CD4-positive, alpha-beta T cell treated with Interleukin-21 for 1 hour (primary cell): ENCODE data around the gene CD300E.
"Not testable (repeated sequence)": the region's sequence is repeated elsewhere in the genome, so short reads cannot be mapped to it uniquely, and the experiment has no call there.

Experiments
- DNase-seq: peaks from one replicate; pipeline ENCODE4 v3.0.0-alpha.2; 2020

Gene CD300E

DNA sequence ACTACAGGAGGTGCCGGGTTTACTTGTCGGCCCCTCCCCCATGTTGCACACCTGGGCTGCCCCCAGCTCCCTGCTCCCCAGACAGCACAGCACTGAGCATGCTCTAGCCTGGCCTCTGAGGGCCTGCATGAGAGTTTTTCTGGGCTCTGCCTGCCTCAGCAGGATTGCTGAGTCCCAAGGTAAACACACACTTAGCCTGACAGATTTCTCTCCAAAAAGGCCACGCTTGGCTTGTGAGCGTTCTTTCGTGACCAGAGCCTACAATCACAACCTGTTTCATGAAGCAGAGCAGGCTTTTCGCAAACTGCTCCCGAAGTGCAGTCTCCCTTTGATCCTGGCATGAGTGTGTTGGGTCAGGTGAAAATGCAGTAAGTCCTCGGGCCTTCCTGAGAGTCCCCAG, 9.8 kb upstream of the CD300E start:
- no peak for DNase-seq

DNA sequence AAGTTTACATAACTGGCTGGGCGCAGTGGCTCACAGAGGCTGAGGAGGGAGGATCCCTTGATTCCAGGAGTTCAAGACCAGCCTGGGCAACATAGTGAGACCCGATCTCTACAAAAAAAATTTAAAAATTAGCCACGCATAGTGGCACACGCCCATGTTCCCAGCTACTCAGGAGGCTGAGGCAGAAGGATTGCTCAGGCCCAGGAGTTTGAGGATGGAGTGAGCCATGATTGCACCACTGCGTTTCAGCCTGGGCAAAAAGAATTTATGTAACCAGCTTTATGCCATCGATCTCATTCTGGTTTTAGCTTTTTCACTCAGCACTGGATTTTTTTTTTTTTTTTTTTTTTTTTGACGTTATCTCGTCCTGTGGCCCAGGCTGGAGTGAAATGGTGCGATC, 9.1 kb upstream of the CD300E start:
- no peak for DNase-seq

- DNase-seq = peak; percentile 15
Measured at GRCh38 chr17:74631468-74632450, 8.2 kb upstream of the CD300E start.

GRCh38 chr17:74630251-74630650, 6.7 kb upstream of the CD300E start:
- DNase-seq = not testable (repeated sequence)

DNA sequence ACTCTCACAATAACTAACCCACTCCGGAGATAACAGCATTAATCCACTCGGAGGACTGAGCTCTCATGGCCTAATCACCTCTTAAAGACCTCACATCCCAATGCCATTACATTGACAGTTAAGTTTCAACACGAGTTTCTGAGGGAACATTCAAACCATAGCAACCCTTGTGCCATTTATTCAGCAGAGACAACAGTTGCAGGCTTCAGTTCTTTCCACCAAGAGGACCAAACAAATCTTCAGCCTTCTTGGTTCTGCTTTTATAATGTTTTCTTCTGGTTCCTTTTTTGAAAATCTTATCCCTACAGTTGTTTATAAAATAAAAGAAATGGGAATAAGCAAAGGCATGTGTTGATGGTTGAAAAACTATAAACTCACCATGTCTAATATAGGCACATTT, 2.1 kb upstream of the CD300E start:
- DNase-seq = no peak

DNA sequence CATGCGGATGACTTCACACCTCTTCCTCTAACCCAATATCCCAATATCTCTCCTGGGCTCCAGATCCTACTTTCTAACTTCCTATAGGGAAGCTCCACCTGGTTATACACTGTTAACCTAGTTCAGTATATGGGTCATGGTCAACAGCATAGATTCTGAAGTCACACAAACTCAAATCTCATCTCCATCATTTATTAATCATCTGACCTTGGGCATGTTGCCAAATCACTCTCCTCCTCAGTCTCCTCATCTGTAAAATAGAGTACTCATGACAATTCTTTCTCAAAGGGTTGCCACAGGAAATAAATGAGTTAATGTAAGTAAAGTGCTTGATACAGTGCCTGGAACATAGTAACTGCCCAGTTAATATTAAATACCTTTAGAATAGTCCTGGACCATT, 593 bp upstream of the CD300E start:
- DNase-seq = no peak

GRCh38 chr17:74619077-74619673, 4.4 kb downstream of the CD300E start:
- DNase-seq = no peak

DNA sequence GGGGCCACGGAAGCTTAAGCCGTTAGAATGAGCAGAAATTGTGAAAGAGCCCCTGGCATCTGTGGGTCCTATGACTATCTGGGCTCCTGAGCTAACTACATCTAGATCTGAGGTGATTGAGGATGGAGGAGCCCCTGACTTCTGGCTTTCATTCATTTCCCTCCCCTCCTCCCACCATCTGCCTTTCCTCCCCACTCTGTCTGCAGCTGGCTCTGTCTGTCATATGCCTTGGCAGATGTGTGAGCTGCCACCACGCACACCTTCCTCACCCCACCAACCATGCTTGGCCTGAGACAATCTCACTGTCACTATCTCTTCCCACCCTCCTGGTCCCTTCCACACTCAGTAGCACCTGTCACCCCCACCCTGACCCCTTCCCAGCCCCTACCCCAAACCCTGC, 5.1 kb downstream of the CD300E start:
- DNase-seq = no peak

- DNase-seq = no peak
Measured at GRCh38 chr17:74616696-74617095, 6.8 kb downstream of the CD300E start.

DNA sequence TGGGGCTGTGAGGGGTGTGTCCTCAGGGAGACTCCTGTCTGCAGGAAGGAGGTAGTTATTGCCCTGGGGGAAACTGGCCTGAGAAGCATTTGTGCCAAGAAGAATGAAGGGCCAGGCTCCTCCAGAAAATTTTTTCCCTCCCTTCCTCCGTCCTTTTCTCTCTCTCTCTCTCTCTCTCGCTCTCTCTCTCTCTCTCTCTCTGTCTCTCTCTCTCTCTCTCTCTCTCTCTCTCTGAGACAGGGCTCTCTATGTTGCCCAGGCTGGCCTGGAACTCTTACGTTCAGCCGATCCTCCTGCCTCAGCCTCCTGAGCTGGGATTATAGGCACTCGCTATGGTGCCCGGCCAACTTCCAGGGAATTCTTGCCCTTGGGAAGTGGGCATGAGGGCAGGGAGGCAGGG, 11.5 kb downstream of the CD300E start:
- DNase-seq = no peak

DNA sequence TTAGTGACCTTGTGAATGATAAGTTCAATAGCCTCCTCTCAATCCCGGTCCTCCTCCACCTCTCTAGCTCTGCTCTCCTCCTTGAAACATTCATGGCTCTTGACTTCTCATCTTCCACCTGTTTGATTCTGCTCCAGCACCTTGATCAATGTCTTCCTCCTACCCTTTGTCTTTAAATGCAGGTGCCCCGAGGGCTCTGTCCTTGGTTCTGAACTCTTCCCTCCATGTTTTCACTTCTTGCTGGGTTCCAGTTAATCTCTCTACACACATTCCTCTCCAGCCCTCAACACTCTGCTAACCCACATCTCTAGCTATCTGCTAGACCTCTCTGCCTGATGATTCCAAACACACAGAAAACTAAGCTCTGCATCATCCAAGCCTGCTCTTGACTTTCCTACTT, 13.4 kb downstream of the CD300E start:
- DNase-seq = no peak

GRCh38 chr17:74608511-74608910, 15.0 kb downstream of the CD300E start:
- DNase-seq = no peak

- DNase-seq = no peak
Measured at GRCh38 chr17:74607221-74607620, 16.3 kb downstream of the CD300E start.

DNA sequence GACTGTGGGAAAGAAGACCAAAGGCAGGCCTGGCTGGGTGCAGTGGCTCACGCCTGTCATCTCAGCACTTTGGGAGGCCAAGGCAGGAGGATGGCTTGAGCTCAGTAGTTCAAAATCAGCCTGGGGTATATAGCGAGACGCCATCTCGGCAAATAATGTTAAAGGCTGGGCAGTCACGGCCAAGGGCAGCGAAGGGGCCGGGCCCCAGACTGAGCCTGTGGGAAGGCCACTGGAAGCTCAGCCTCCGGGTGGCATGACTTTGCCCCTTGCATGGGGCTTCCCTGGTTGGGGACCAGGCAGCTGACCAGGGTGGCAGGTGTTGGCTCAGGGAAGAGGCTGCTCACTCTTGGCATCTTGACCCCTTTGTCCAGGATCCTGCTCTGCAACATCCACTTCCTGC, 17.5 kb downstream of the CD300E start:
- DNase-seq = no peak

DNA sequence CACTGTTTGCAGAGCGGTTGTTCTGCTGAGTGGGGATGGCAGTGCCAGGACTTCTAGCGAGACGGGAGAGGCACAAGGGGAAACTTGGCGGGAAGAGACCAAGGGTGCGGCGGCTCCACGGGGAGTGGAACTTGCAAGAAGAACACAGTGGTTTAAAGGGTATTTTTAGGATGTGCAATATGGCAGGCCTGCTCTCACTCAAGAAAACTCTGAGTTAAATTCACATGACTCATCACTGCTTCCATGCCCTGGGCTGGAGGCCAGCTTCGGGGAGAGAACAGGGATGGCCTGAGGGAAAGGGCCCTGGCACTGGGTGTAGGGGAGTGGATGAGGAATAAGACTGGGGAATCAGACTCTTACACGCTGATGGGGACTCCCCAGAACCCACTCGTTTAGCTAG, 18.2 kb downstream of the CD300E start:
- DNase-seq = no peak

- no peak for DNase-seq
Measured at GRCh38 chr17:74604761-74605160, 18.8 kb downstream of the CD300E start.

DNA sequence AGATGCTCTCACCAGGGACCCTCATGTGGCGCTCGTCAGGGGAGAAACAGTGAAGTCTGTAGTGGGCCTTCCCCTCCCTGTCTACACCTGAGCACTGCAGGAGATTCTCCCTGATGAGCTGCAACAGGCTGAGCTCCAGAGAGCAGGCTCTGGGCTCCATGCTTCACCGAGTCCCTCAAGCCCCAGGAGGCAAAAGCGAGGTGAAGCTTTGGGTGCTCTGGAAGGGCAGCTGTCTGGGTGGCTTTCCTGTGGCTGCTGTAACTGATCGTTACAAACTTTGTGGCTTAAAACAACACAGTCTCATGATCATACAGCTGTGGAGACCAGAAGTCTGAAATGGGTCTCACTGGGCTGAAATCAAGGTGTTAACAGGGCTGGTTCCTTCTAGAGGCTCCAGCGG, 19.3 kb downstream of the CD300E start:
- DNase-seq = no peak

GRCh38 chr17:74603746-74604145, 19.8 kb downstream of the CD300E start:
- DNase-seq = no peak

DNA sequence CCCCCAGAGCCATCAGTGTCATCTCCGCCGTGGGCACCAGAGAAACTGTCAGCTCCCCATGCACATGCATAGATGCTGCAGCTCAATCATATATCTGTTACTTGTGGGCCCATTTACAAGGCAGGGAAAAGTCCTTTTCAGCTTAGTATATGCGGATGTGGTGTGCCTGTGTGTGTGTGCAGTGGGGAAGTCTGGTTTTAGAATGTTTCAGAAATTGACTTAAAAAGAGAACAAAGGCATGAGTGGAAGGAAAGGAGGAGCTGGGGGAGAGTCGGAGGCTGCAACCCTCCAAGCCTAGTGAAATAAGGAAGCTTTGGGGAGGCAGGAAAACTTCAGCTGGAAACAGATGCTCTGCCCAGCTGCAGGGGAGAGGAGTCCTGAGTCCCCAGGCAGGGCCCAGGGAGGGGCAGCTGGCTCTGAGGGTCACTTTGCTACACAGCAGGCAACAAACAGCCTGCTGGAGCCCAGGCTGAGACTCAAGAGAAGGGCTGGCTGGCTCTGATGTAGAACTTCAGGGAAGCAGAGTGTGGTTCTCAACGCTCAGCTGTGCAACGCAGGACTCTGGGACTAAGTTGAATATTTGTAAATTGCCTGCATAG, 20.4 kb downstream of the CD300E start:
- no peak for DNase-seq

DNA sequence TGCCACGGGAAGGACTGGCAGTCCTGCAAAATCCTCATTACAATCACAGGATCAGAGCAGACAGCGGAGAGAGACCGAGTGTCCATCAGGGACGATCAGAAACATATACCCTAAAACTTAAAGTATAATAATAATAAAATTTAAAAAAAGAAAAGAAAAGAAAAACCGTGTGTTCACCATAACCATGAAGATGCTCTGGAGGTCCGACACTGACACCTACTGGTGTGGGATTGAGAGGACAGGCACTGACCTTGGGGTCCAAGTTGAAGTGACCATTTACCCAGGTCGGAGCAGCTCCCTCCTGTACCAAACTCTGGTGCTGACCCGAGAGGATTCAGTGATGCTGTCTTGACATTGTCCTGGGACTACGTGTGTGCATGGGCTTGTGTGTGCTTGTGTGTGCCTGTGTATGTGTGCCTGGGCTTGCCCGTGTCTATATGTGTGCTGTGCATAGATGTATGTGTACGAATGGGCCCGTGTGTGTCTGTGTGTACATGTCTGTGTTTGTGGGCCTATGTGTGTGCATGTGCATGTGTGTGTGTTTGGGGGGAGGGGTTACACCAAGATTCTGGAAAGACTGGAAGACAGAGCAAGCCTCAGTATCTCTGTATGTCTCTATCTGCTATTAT, 21.5 kb downstream of the CD300E start:
- DNase-seq = peak; percentile 36

GRCh38 chr17:74599448-74599939, 24.0 kb downstream of the CD300E start:
- DNase-seq = no peak

DNA sequence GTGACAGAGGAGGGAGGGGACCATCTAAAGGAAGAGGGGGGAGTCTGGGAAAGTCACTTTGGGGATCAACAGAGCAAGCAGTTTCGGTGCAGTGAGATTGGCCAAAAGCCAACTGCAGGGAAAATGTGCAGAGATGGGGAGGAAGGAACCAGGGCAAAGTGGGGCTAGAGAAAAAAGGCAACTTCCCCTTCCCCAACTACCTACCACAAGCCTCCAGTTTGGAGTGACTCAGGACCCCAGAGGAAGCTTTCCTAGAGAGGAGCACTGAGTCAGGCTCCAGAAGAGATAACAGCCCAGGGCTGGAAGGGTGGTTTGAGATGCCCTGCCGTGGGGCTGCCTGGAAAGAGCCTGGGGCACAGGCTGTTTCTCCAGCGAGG, 24.5 kb downstream of the CD300E start:
- DNase-seq = no peak

DNA sequence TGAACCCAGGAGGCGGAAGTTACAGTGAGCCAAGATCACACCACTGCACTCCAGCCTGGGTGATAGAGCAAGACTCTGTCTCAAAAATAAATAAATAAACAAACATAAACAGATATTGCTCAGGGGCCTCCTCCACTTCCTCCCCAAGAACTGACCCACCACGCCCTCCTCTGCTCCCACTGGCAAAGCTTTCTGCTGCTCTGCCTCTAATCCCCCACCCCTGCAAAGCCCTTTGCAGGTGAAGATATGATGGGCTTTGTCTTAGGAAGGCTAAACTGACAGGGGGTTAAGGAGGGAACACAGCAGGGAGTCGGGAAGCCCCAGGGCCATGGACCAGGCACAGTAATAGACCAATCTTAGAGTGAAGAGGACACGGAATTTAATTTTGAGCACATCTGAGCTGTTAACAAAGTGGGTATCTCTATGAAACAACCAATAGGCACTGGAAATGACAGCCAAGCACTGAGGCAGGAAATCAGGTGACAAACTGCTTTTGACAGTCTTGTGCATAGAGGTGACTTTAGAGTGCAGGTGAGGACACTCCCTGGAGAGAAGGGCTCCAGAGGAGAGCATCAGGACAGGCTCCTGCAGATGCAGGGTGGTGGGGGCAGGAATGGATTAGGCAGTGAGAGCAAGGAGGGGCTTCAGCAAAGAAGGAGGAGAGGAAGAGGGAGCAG, 25.1 kb downstream of the CD300E start:
- no peak for DNase-seq
